NCI-H1417 treated with DMSO at 0.1 percent for 48 hours (cell line): ENCODE results near the gene TBC1D16.
"Not testable (repeated sequence)": the region's sequence is repeated elsewhere in the genome, so short reads cannot be mapped to it uniquely, and the experiment has no call there.

Experiments
- DNase-seq: peaks from one replicate; lab custom pipeline; 2025; lab: John Stamatoyannopoulos, UW

TBC1D16 gene

DNA sequence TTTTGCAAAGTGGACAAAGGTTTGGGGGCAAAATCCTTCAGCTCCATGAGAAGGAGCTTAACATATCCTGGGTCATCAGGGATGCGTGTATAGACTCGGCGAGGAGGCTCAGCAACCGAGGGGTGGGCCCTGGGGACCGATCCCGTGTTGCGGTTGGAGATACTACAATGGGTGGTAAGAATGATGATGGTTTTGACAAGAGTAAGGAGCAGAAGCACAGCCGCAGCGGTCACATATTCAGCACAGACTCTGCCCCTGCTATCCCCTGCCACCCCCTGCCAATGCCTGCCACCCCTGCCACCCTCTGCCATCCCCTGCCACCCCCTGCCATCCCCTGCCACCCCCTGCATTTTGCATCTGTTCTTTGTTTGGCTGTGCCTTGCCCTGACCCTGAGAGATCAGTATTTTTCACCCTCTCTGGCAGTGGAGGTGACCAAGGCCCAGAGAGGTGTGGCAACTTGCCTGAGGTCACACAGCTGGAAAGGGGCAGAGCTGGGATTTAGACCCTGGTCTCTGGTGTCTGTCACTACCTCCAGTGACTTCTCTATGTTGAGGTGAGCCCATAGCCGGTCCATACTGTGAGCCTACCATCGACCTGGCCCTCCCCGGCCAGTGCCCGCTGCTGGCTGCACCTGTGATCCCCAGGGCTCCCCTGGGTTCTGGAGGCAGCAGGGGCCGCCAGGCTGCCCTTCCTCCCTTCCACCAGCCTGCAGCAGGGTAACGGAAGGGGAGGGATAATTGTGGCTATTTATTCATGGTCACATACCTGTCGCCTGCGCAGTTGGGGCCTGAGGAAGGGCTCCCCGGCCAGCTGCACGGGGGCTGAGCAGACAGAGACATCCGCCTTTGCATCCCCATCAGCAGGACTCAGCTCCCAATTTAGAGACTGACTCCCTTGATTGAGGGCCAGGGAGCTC lies 121.5 kb downstream of the TBC1D16 start:
- no peak for DNase-seq

DNA sequence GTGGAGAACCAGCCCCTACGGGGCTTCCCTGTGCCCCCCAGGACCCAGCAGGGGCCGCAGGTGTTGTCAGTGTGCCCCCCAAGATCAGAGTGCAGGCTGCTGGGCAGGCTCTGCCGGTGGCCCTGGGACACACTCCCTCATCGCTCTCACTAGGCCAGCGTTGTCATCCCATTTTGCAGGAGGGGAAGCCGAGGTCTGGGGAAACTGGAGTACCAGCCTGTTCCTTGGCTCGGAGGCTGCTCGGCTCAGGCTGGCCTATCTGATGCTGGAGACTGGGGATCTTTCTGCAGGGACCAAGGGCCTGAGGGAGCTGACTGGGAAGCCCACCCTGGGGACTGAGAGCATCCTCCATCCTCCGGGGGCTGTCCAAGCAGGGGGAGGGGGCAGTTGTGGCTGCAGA lies 122.2 kb downstream of the TBC1D16 start:
- DNase-seq: no peak

DNA sequence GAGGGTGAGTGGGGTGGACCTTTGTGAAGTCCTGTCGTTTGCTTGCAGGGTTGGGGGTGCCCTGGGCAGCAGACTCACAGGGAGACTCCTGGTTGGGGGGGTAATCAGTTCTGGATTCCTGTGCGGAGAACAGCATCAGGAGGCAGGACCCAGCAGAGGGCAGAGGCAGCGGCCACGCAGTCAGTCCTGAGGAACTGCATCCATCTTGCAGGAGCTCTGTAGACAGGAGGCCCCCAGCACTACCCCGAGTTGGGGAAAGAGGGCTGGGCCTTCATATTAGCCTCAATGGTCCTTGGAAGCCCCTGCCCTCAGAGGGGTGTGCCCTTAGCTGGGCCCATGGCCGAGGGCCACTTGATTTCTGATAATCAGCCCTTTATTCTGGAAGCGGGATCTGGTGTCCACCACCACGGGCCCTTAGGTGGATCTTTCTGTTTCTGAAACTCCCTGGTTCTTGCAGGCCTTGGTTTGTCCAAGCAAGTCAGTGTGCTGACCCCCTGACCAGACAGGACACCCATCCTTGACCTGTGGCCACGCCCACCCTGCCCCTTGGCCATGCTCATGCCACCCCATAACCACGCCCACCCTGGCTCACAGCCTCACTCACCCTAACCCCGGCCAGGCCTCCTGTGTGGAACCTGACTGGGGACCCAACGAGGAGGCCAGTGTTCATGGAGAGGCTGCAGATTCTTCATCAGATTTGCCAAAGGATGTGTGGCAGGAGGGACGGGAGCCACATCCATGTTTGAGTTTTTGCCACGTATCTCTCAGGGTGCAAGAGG lies 122.9 kb downstream of the TBC1D16 start:
- no peak for DNase-seq

DNA sequence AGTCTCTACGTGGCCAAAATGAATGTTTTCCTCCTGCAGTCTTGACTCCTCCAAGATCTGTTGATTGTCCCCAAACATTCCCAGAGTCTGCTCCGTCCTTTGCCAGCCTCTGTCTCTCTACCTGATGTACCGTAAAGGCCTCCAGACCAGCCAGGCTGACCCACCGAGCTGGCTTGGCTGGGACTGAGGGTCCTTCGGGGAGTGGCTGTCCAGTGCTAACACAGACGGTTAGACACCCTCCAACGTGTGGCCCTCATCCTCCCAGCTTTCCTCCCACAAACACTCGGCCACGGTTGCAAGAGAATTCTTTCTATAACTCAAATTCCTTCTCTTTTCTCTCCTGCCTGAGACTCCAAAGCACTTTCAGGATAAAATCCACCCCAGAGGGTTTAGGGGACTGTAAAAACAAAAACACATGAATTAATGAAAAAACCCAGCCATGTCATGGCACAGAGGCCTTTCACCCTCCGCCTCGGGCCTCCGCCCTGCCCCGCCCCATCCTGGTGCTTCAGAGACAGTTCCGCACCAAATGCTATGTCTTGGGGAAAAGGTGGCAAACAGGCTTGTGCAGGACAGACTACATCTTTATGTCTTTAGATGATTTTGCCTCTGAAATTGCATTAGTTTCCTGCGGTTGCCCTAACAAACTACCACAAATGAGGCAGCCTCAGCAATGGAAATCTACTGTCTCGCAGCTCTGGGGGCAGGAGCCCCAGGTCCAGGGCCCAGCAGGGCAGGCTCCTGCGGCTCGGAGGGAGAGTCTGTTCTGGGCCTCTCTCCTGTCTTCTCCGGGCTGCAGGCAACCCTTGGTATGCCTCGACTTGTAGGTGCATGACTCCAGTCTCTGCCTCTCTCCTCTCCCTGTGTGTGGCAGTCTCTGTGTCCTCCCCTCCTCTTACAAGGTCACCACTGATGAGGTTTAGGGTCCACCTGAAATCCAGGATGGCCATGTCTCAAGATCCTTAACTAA lies 124.0 kb downstream of the TBC1D16 start:
- no peak for DNase-seq

DNA sequence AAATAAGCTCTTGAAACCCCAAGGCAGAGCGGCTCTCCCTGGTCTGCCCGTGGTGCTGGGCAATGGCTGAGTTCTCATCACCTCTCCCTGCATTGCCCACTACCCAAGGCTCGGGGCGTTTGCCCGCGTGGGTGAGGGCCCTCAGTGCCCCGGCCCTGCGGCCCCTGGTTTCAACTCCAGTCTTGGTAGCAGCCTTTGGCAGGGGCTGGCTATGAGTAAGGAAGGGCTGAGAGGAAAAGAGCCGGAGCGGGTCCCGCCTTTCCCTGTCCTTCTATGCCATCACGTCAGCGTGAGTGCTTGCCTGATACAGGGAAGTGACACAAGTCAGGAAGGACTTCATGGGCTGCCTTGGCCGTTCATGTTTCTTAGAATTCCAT lies 124.7 kb downstream of the TBC1D16 start:
- DNase-seq: no peak

DNA sequence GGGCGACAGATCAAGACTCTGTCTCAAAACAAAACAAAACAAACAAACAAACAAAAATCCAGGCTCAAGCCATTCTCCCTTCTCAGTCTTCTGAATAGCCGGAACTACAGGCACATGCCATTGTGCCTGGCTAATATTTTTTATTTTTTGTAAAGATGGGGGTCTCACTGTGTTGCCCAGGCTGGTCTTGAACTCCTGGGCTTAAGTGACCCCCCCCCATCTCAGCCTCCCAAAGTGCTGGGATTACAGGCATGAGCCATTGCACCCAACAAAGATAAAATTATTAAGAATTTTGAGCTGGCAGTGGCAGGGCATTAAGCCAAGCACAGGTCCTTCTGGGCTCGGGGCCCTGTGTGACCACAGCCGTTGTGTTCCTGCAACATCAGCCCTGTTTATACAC lies 126.6 kb downstream of the TBC1D16 start:
- DNase-seq: no peak

DNA sequence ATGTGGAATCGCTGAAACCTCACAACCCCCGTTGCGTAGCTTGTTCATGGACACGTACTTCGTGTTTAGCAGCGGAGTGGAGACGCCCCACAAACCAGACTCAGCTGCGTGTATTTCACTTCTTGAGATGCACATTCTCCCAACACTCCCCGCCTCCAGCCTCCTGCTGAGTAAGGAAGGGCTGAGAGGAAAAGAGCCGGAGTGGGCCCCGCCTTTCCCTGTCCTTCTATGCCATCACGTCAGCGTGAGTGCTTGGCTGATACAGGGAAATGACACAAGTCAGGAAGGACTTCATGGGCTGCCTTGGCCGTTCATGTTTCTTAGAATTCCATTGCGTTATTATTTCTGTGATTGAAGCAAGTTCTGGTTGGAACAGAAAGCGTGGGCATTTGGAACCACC lies 127.8 kb downstream of the TBC1D16 start:
- no peak for DNase-seq

DNA sequence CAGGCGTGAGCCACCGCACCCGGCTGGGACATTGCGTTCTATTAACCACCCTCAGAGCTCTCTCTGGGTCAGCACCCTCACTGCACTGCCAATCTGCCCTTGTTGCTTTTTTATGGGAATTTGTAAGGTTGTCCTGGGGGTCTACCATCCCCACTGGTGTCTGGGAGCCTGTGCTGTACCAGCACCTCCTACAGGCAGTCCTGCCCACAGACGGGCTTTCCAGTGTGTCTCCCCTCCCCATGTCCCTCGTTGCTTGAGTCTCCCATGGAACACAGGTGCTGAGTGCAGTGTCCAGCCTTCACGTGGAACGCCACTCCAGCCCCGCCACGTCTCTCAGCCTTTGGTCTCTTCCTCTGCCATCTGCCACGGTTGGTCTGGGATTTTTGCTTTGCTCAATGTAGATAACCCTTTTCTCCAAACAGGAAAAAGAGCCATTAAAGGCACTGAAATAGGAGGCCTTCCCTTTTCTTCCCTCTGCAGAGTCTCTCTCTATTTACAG lies 128.4 kb downstream of the TBC1D16 start:
- DNase-seq: no peak

DNA sequence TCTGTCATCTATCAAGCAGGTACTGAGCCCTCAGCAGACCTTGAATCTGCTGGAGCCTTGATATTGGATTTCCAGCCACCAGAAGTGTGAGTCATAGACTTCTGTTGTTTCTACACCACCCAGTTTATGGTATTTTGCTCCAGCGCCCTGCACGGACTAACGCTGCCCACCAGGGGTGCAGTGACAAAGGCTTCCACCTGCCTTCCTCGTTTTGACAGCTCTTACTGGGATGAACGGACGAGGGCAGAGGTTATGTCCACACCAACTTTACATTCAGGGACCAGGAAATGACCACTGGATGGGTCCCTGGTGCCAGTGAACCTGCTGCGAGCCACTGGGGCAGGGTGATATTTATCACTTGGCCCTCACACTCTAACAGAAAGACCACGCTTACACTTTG lies 129.8 kb downstream of the TBC1D16 start:
- no peak for DNase-seq

DNA sequence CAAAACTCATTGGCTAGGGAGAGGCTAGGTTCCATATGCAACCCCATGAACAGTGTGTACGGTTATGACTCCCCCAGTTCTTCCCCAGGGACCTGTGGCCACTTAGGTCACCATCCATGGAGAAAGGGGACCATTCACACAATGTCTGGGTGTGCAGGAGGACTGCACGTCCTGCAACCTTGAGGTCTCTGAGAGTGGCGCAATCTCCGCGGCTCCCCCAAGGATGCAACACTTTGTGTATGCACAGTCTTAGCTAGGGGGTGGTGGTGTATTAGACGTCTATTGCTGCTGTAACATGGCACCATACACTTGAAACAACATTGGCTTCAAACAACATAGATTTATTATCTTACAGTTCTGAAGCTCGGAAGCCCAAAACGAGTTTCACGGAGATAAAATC lies 130.8 kb downstream of the TBC1D16 start:
- no peak for DNase-seq

DNA sequence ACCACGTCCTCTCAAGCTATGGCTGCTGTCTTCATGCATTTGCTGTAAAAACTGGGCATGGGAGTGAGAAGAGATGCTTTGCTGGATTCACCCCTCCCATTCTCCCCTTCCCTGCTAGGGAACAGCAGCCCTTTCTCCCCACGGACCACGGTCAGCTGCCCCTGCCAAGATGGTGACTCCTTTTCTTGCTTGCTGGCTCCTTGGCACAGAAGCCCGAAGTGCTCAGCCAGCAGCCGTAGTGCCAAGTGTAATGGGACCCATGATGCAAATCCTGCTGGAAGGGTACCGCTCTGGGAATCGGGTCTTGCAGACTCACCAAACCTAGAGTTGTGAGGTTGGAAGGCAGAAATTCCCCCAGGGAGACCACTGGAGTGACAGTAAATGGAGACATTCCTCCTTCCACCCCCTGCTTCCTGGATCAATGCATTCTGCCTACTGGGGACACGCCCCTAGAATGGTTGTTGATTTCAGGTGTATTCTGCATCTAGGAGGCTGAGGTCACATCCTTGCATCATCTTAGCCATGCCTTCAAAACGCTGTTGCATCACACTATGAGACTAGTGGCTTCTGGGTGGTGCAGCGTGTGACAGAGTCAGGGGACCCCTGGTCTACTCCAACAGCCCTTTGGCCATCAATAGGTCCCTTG lies 133.4 kb downstream of the TBC1D16 start:
- no peak for DNase-seq

DNA sequence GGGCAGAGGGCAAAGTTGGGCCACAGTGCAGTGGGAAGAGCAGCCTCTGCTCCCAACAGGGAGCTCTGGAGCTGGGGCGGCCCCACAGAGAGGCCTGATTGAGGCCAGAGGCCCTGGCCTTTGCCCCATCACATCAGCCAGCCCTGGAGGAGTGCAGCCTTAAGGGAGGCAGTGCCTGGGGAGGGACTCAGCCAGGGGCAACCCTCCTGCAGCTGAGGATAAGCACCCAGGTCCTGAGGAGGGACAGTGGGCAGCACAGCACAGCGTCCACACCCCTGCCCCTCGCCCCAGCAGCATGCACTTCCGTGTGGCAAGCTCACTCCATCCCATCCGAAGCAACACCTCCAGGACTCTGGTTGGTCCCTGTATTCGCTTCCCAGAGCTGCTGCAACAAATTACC lies 134.5 kb downstream of the TBC1D16 start:
- DNase-seq: no peak

DNA sequence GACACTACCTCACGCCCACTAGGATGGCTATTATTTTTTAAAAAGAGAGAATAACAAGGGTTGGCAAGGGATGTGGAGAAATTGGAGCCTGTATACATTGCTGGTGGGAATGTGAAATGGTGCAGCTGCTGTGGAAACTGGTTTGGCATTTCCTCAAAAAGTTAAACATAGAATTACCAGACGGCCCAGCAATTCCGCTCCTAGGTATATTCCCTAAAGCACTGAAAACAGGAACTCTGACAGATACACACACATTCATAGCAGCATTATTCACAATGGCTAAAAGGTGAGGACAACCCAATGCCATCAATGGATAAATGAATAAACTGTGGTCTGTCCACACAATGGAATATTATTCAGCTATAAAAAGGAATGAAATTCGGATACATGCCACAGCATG lies 136.1 kb downstream of the TBC1D16 start:
- DNase-seq: no peak

DNA sequence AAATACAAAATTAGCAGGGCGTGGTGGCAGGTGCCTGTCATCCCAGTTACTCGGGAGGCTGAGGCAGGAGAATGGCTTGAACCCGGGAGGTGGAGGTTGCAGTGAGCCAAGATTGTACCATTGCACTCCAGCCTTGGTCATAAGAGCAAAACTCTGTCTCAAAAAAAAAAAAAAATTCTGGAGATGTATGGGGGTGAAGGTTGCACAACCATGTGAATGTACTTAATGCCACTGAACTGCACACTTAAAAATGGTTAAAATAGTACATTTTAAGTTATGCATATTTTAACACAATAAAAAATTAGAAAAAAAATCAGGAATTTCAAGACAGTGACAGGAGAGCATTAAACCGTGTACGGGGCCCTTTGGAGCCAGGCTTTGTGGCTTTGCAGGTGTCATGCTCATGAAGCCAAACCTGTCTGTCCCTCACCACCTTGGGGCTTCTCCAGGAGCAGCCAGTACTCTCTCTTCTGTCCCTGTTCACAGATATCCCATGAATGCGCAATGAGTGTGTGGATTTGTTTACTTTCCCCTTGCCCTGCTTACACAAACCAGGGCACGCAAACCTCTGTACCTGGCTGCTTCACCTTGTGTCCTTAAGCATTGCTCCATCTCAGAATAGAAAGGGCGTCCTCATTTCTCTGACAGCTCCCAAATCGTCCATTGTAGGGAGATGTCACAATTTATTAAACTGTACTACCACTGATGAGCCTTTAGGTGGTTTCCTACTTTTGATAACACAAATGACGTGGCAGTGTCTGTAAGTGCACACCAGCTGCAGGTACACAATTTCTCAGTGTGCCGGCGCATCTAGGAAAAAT lies 138.2 kb downstream of the TBC1D16 start:
- no peak for DNase-seq

DNA sequence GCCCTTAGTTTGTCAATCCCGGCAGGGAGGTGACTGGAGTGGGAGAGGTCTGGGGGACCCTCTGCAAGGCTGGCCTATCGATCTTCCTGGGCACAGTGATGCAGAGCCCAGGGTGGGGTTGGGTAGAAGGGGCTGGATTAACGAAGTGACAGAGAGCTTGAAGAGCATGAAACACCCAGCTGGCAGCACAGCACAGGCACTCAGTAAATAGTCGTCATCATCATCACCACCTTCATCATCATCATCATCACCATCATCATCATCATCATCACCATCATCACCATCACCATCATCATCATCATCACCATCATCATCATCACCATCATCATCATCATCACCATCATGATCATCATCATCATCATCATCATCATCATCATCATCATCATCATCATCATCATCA lies 142.2 kb downstream of the TBC1D16 start:
- not testable (repeated sequence) for DNase-seq

DNA sequence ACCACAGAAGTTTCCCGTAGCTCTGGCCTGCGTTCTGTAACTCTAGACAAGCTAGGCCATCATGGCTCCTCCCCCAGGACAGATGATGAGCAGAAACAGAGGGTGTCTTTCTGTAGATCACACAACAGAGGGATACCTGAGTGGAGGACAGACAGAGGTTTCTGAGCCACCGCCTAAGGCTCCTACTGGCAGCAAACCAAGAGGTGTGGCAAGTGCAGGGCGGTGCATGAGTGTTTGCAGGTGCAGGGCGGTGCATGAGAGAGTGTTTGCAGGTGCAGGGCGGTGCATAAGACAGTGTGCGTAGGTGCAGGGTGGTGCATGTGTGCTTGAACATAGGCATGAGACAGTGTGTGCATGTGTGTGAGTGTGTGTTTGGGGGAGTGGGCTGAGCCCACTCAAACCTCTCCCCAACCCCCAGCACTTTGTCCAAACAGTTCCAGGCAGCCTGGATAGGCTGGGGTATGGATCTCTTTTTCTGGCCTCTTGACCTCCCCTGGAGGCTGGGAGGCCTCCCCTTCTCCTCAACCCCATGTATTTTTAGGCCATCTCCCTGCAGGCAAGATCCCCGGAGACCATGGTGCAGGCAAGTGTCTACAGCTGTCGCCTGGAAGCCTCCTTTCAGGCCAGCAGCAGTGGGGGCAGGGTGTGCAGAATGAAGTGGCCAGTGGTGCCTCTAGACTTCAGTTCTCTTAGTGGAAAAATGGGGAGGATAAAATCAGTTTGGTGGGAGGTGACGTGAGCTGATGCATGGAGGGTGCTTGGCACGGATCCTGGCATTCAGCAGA lies 143.0 kb downstream of the TBC1D16 start:
- no peak for DNase-seq

DNA sequence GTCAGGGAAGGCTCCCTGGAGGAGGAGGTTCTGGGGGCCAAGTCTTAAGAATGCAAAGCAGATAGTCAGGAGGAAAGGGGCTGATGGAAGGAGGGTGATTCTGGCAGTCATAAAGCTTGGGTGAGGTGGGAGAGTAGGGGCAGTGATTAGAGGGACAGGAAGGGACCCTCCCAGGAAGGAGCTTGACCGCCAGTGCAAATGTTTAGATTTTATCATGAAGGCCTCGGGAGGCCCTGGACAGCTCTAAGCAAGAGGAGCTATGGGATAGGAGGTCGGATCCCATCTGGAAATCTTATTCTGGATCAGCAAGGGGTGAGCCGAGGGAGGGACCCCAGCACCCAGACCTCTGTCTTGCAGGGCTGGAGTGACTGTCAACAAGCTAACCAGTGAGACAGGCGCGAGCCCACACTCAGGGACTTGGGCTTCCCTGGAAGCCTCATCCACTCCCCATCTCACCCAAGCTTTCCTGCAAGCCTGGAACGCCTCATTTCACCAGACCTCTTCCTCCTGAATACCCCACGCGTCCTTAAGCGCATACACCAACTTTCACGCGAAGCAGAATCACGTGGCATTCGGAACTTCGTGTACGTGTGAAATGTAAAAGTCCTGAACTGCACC lies 144.4 kb downstream of the TBC1D16 start:
- DNase-seq: no peak

DNA sequence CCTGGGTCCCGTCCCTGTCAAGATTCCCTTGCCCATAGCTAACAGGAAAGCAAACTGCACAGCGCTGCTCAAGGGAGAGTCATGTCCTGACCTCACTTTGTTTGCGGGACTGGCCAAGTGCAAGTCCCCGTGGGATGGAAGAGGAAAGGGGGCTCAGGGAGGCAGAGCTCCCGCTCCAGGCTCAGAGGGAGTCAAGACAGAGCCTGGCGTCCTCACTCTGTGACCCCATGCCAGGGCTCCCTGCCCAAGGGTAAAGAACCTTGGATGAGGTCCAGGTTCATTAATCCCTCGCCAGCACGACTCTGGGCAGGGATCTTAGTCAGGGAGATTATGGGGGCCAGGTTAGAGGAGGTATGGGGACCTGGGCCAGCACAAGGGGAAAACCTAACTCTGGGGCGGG lies 145.0 kb downstream of the TBC1D16 start:
- no peak for DNase-seq
